CD4-positive, CD25-positive, alpha-beta regulatory T cell (primary cell): ENCODE results near the gene OR2G6. TPM values are rescaled to one million over a fixed set of nuclear protein-coding genes. Genes with fewer than 3 reads are reported as not detected.
"Not testable (repeated sequence)": the region's sequence is repeated elsewhere in the genome, so short reads cannot be mapped to it uniquely, and the experiment has no call there.

Experiments used
- ATAC-seq, 2 donors: fragments of 150-1000 bp; cut with Tn5 transposase; one replicate each; pipeline ENCODE4 v1.10.0; 2021; ENCODE audit warnings: low read depth in 2 of 2, moderate number of reproducible peaks in 2 of 2, moderate library complexity in 1 of 2
- DNase-seq, 3 donors: peaks; one replicate each; pipeline versions ENCODE4 v3.0.0 to v3.0.0-alpha.2; 2012 to 2022; ENCODE audit warnings: mixed read lengths in 1 of 3
- H3K27ac ChIP-seq: one replicate; pipeline ENCODE4 v1.7.0; 2013; ENCODE audit warnings: mild to moderate bottlenecking, low read length; ENCODE audit not compliant: insufficient read depth, poor library complexity, severe bottlenecking
- H3K27me3 ChIP-seq: one replicate; pipeline ENCODE4 v1.7.0; 2013; ENCODE audit warnings: low read length; ENCODE audit not compliant: control insufficient read depth, insufficient read depth
- H3K36me3 ChIP-seq: one replicate; pipeline ENCODE4 v1.7.0; 2013; ENCODE audit warnings: mild to moderate bottlenecking, low read length, moderate library complexity; ENCODE audit not compliant: control insufficient read depth, insufficient read depth
- H3K4me1 ChIP-seq: 2 replicates; pipeline ENCODE4 v1.7.0; 2013; ENCODE audit warnings: mild to moderate bottlenecking, low read length; ENCODE audit not compliant: insufficient read depth, control insufficient read depth, poor library complexity, severe bottlenecking
- H3K4me3 ChIP-seq: one replicate; pipeline ENCODE4 v1.7.0; 2013; ENCODE audit warnings: low read depth, mild to moderate bottlenecking, low read length, moderate library complexity
- H3K9me3 ChIP-seq, 2 experiments: 1 replicate in 1 of 2; 2 replicates in 1 of 2; pipeline ENCODE4 v1.7.0; 2013; ENCODE audit warnings: low read length in 2 of 2, mild to moderate bottlenecking in 1 of 2, moderate library complexity in 1 of 2; ENCODE audit not compliant: control insufficient read depth in 2 of 2
- H3K27ac Mint-ChIP-seq, 3 donors: one replicate each; pipeline ENCODE4 v1.8.0; 2020 to 2022; ENCODE audit warnings: mild to moderate bottlenecking in 3 of 3, mixed read lengths in 3 of 3, moderate library complexity in 2 of 3
- H3K27me3 Mint-ChIP-seq: one replicate; pipeline ENCODE4 v1.8.0; 2022; ENCODE audit warnings: mild to moderate bottlenecking, mixed read lengths
- H3K36me3 Mint-ChIP-seq: one replicate; pipeline ENCODE4 v1.8.0; 2020; ENCODE audit warnings: mixed read lengths
- H3K4me1 Mint-ChIP-seq, 4 donors: one replicate each; pipeline ENCODE4 v1.8.0; 2020 to 2022; ENCODE audit warnings: mixed read lengths in 4 of 4, mild to moderate bottlenecking in 1 of 4
- H3K4me3 Mint-ChIP-seq, 4 donors: one replicate each; pipeline ENCODE4 v1.8.0; 2020 to 2022; ENCODE audit warnings: mild to moderate bottlenecking in 4 of 4, mixed read lengths in 4 of 4, moderate library complexity in 3 of 4
- H3K9me3 Mint-ChIP-seq, 7 donors: one replicate each; pipeline ENCODE4 v1.8.0; 2020 to 2022; ENCODE audit warnings: mixed read lengths in 7 of 7, mild to moderate bottlenecking in 3 of 7, moderate library complexity in 2 of 7
- polyA plus RNA-seq, 4 donors: library from polyadenylated mRNA; unstranded; fragments of 300-500 nt; fragmentation: Illumina TruSeq; gene quantifications; one replicate each; pipeline ENCODE4 v1.2.3, GENCODE V29; 2021
- total RNA-seq: library from RNA; stranded (reverse); gene quantifications from one replicate; pipeline ENCODE4 v1.2.3, GENCODE V29; 2022

The OR2G6 gene
- total and polyA plus RNA-seq, 5 donors from 2014 or later = not detected

- not testable (repeated sequence) for H3K27ac ChIP-seq, H3K4me1 Mint-ChIP-seq, H3K9me3 ChIP-seq, H3K4me3 ChIP-seq, H3K27me3 ChIP-seq, H3K4me1 ChIP-seq, H3K27ac Mint-ChIP-seq, H3K9me3 Mint-ChIP-seq, H3K4me3 Mint-ChIP-seq, H3K27me3 Mint-ChIP-seq, ATAC-seq, H3K36me3 Mint-ChIP-seq, DNase-seq, H3K36me3 ChIP-seq
These were observed 11.2 kb upstream of the OR2G6 start for GRCh38 chr1:248496661-248497060.

DNA sequence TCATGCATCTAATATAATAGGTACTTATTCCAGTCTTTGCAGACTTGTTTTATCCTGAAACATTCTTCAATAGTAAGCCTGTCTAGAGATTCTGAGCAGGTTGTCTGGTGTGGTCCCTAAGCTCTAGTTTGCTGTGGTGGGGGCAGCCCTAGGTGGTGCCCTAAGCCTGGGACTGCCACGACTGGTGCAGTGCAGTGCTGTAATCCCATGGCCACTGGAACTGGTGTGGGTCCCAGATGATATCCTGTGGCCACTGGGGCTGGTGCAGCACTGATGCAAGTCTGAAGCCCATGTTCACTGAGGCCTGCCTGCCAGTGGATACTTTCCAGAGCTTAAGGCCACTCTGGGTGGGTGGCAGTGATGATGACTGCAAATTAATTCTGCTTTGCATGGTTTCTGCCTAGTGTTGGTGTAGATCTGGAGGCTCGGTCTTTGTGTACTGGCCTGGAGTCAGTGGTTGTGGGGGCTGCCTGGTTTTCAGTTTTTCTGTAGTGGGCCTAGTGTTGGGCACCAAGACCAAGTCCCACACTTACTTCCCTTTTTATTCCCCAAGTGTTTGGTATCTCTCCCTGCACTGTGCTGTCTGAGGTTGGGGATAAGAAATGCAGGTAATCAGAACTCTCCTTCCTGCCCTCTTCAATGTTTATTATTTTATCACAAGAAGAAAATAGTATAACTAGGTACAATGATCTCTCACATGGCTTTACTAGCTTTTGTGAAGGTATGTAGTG, 7.4 kb upstream of the OR2G6 start:
- not testable (repeated sequence) for DNase-seq, H3K9me3 Mint-ChIP-seq, H3K9me3 ChIP-seq, H3K27me3 ChIP-seq, H3K27ac ChIP-seq, H3K4me1 ChIP-seq, H3K27me3 Mint-ChIP-seq, H3K4me3 ChIP-seq, H3K27ac Mint-ChIP-seq, H3K36me3 ChIP-seq, H3K36me3 Mint-ChIP-seq, ATAC-seq, H3K4me3 Mint-ChIP-seq, H3K4me1 Mint-ChIP-seq

DNA sequence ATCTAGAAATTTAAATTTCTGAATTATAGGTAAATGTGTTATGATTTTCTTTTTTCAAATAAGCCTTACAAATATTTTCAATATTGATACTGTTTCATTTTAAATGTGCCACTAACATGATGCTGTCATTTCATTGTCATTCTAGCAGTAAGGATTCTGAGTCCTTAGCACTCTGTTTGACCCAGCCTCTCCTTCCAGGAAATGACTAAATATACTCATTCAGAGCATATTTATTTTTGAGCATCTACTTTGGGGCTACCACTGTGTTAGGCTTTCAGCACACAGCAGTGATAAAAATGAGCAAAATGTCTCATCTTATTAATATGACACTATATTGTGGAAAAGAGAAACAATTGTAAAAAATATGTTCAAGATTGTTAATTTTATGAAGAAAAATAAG, 2.3 kb downstream of the OR2G6 start:
- not testable (repeated sequence) for H3K27ac Mint-ChIP-seq, H3K27me3 ChIP-seq, H3K9me3 ChIP-seq, H3K4me1 ChIP-seq, H3K4me3 ChIP-seq, ATAC-seq, H3K4me1 Mint-ChIP-seq, H3K36me3 Mint-ChIP-seq, H3K4me3 Mint-ChIP-seq, H3K9me3 Mint-ChIP-seq, DNase-seq, H3K27me3 Mint-ChIP-seq, H3K27ac ChIP-seq, H3K36me3 ChIP-seq

DNA sequence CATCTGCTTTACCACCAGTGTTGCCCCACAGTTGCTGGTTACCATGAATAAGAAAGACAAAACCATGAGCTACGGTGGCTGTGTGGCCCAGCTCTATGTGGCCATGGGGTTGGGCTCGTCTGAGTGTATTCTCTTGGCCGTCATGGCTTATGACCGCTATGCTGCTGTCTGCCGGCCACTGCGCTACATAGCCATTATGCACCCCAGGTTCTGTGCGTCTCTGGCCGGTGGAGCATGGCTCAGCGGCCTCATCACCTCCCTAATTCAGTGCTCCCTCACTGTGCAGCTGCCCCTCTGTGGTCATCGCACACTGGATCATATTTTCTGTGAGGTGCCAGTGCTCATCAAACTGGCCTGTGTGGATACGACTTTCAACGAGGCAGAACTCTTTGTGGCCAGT, 14.0 kb downstream of the OR2G6 start:
- Histone ChIP-seq H3K27ac (no peak overlapping the region), H3K36me3 (no peaks in the 10 kb centered on the region), H3K27me3 (no peaks in the 10 kb centered on the region), H3K9me3 (no peaks in the 10 kb centered on the region), H3K4me3 (no peak overlapping the region), H3K4me1 (no peaks in the 10 kb centered on the region)
- no peak for DNase-seq
- peak overlapping the region in 1 of 3 donors; percentile 26 for H3K27ac Mint-ChIP-seq
- no peak overlapping the region for H3K4me3 Mint-ChIP-seq
- H3K4me1 Mint-ChIP-seq = peaks cover 0 to 3% (median 0%) of the 10 kb centered on the region in 4 donors
- H3K27me3 Mint-ChIP-seq = no peaks in the 10 kb centered on the region
- H3K9me3 Mint-ChIP-seq = peaks cover 0 to 11% (median 3%) of the 10 kb centered on the region in 7 donors
- no peaks in the 10 kb centered on the region for H3K36me3 Mint-ChIP-seq
- no peak for ATAC-seq

- not testable (repeated sequence) for ATAC-seq, H3K4me3 Mint-ChIP-seq, H3K27ac Mint-ChIP-seq, H3K36me3 ChIP-seq, H3K4me1 ChIP-seq, H3K4me1 Mint-ChIP-seq, H3K27ac ChIP-seq, DNase-seq, H3K4me3 ChIP-seq, H3K27me3 Mint-ChIP-seq, H3K27me3 ChIP-seq, H3K36me3 Mint-ChIP-seq, H3K9me3 ChIP-seq, H3K9me3 Mint-ChIP-seq
These were observed 29.6 kb downstream of the OR2G6 start for GRCh38 chr1:248537449-248537848.

- not testable (repeated sequence) for H3K4me3 ChIP-seq, H3K36me3 Mint-ChIP-seq, H3K9me3 Mint-ChIP-seq, ATAC-seq, H3K4me3 Mint-ChIP-seq, H3K9me3 ChIP-seq, H3K27ac Mint-ChIP-seq, H3K27me3 ChIP-seq, H3K4me1 ChIP-seq, H3K27me3 Mint-ChIP-seq, DNase-seq, H3K36me3 ChIP-seq, H3K4me1 Mint-ChIP-seq, H3K27ac ChIP-seq
These were observed 39.5 kb downstream of the OR2G6 start for GRCh38 chr1:248547383-248547782.

- H3K4me3 Mint-ChIP-seq, DNase-seq, ATAC-seq, H3K36me3 ChIP-seq, H3K9me3 ChIP-seq, H3K4me1 Mint-ChIP-seq, H3K9me3 Mint-ChIP-seq, H3K27ac ChIP-seq, H3K27me3 ChIP-seq, H3K27ac Mint-ChIP-seq, H3K27me3 Mint-ChIP-seq, H3K4me1 ChIP-seq, H3K36me3 Mint-ChIP-seq, H3K4me3 ChIP-seq: not testable (repeated sequence)
These were observed 43.2 kb downstream of the OR2G6 start for GRCh38 chr1:248551027-248551426.

GRCh38 chr1:248562672-248563071, 54.8 kb downstream of the OR2G6 start, which contains the start of gene OR2T29:
Gene OR2T29 (minus strand): TSS chr1:248562772. CDS start chr1:248559491, 3,281 bp downstream.
- H3K27me3 Mint-ChIP-seq, H3K4me1 ChIP-seq, H3K36me3 ChIP-seq, H3K4me3 ChIP-seq, H3K9me3 Mint-ChIP-seq, H3K4me3 Mint-ChIP-seq, ATAC-seq, H3K36me3 Mint-ChIP-seq, DNase-seq, H3K27me3 ChIP-seq, H3K27ac ChIP-seq, H3K9me3 ChIP-seq: not testable (repeated sequence)
- H3K4me1 Mint-ChIP-seq = peaks cover 0 to 15% (median 4%) of the 10 kb centered on the region in 4 donors
- H3K27ac Mint-ChIP-seq = peak within 1 kb of the TSS in 1 of 3 donors; percentile 62
